Lower leg skin (tissue), 3 donors: Measurements from ENCODE around the gene LIMS2.

ENCODE experiments used
- CTCF ChIP-seq, 3 donors: fragments of 450-650 bp; IDR thresholded peaks; one replicate each; pipeline ENCODE4 v1.5.1; 2016; ENCODE audit warnings: antibody characterized with exemption in 3 of 3, mild to moderate bottlenecking in 3 of 3, moderate library complexity in 2 of 3
- POLR2A ChIP-seq, 2 donors: fragments of 450-650 bp; IDR thresholded peaks; one replicate each; pipeline ENCODE4 v1.6.1; 2016 to 2017; ENCODE audit warnings: antibody characterized with exemption in 2 of 2, mild to moderate bottlenecking in 1 of 2, moderate library complexity in 1 of 2

DNA sequence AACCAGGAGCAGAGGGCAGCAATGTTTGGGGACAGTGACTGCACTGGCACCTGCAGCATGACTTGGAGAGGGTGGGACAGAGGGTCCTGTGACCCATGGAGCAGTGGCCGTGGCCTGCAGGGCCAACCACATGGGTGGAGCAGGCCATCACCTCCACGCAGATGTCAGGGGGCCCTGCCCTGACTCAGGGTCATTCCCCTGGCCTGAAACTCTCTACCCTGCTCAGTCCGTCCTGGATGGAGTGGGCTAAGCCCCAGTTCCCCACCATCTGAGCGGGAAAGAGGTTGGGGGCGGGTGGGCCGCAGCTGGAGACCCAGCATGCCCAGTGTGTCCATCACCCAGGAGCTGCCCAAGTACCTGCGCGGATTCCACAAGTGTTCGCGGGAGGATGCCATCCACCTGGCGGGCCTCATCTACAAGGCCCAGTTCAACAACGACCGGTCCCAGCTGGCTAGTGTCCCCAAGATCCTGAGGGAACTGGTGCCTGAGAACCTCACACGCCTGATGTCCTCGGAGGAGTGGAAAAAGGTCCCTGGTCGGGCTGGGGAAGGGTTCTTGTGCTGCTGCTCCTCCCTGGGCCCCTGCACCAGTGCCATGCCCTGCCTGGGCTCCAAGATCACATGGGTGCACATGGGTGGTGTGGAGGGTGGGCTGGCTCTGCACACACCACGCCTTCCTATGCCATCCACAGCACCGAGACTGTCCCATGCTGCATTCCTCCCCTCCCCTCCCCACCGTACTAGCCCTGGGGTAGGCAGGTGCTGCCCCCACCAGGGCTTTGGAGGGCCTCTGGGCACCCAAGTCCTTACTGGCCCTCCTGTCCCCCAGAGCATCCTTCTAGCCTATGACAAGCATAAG lies 39.7 kb downstream of the LIMS2 start:
- no peak for TF ChIP-seq POLR2A (IDR thresholded peaks at IDR 0.05)
- no peak for TF ChIP-seq CTCF (IDR thresholded peaks at IDR 0.05)
